HG03457 (cell line): ENCODE results near the gene FOXS1.

Experiments used
- ATAC-seq: cut with Tn5 transposase; IDR thresholded peaks from one replicate; pipeline ENCODE4 v1.9.1; 2021; ENCODE audit warnings: moderate number of reproducible peaks; ENCODE audit not compliant: unreplicated experiment

FOXS1 gene

DNA sequence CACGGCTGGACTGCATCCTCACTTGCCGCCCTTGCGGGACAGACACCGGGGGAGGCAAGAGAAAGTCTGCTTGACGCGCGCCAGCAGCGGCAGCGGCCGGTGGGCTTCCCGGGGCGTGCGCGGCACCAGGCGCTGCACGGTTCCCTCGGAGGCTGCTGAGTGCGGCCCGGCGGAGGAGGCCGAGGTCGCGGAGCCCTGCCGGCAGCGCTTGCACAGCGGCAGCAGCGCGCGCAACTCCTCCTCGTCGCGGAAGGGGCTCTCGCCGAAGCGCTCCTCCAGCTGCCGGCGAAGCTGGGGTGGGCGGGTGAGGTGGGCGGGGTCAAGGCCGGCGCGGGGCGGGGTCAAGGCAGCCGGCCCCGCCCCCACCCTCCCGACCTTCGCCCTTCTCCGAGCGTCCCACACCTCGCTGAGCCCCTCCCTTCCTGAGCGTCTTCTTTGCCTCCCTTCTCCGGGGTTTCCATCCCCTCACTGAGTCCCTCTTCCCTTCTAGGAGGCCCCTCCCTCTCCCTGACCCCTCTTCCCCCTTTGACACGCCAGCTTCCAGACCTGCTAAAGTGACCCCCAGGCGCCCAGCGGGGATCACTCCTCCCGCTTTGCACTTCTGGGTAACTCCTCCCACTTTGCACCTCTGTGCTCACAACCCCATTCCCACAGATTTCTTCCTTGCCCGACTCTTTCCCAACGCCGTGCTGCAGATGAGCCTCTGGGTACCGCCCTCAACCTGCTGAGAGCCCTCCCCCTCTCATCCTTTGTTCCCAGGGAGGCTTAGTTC is 16.2 kb upstream of the FOXS1 start:
- ATAC-seq, result no peak

DNA sequence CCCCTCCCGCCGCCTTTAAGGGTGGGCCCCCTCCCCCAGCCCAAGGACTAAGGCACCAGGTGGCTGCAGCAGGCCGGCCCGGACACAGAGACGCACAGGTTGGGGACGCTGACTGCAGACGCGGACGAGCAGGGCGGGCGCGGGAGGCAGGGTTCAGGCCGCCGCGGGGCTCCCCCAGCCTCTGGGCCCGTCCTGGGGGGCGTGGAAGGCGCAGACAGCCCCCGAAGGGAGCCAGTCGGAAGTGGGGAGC is 15.7 kb upstream of the FOXS1 start:
- ATAC-seq, result no peak

DNA sequence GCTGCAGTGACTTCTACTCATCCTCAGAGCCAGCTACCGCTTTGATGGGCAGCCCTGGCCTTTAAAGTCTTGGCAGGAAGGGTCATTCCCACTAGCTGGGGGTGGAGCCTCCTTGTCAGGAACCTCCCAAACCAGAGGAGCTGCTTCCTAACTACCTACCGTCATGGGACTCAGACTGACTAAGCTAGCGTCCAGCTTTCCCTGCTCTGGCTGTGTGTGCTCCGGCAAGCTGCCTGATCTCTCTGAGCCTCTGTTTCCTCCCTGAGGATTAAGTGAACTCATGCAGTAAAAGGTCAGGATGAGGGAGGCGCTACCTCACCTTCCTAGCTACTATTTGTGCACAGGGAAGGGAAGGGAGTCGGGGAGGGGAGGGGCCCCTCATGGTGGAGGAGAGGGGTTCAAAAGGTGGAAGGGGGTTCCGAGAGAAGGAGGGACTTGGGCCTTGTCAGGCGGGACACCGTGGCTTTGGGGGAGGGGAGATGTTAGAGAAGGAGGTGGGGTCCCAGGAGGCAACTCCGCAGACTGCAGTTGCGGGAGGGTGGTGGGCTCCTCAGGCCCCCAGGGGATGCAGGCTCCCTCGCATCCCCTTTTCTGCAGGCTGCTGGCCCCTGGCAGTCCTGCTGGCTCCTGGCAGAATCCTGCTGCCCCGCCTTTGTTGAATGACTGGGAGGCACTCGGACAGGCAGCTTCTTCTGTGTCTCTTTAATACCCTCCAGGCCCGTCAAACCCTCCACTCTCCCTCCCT is 15.2 kb upstream of the FOXS1 start:
- ATAC-seq, result no peak

DNA sequence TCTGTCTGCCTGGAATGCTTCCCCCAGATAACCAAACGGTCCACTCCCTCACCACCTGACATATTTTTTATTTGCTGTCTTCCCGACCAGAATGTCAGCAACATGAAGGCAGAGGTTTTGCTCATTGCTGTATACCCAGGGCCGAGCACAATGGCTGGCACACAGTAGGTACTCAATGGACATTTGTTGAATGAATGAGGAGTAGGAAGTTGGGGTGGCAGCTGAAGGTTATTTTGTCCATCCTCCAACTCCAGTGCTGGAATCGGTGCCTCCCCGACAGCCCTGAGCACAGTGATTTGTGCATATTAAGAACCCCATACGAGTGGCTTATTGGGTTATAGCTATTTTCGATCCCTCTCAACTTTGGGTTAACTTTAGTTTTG is 14.6 kb upstream of the FOXS1 start:
- no peak for ATAC-seq

DNA sequence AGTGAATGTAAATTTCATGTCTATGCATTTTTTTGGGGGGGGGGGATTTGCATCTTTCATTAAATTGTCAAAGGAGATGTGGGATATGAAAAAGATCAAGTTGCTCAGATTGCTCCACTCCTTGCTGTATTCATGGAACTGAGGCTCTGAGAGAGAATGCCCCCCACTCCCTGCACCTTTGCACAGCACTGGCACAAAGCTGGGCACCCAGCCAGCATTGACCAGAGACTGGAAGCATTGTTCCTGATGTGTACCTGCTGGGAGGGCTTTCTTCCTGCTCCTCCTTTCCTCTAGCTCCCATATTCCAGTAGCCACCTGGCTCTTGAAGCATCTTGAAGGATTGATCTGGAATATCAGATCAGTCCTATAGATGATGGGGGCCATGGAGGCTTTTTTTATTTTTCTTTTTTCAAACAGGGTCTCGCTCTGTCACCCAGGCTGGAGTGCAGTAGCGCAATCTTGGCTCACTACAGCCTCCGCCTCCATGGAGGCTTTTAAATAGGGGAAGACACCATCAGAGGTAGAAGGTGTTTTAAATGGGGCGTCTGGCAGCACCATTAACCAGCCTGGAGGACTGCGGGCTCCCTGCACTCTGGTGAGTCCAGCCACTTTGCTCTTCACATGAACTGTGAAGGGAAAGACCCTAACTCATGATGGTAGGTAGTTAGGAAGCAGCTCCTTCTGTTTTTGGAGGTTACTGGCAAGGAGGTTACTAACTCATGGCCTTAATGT is 14.0 kb upstream of the FOXS1 start:
- ATAC-seq, result no peak

DNA sequence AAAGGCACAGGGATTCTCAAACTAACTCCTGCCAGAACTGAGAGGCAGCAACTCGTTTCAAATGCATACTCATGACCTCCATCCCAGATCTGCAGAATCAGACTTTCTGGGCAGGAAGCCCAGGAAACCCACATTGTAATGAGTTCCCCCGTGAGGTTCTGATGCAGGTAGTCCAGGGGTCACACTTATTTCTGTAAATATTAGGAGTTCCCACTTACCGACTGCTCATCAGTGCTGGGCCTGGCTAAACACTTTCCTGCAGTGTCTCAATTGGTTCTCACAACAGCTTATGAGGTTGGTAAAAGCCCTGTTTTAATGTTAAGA is 13.3 kb upstream of the FOXS1 start:
- ATAC-seq, result no peak

DNA sequence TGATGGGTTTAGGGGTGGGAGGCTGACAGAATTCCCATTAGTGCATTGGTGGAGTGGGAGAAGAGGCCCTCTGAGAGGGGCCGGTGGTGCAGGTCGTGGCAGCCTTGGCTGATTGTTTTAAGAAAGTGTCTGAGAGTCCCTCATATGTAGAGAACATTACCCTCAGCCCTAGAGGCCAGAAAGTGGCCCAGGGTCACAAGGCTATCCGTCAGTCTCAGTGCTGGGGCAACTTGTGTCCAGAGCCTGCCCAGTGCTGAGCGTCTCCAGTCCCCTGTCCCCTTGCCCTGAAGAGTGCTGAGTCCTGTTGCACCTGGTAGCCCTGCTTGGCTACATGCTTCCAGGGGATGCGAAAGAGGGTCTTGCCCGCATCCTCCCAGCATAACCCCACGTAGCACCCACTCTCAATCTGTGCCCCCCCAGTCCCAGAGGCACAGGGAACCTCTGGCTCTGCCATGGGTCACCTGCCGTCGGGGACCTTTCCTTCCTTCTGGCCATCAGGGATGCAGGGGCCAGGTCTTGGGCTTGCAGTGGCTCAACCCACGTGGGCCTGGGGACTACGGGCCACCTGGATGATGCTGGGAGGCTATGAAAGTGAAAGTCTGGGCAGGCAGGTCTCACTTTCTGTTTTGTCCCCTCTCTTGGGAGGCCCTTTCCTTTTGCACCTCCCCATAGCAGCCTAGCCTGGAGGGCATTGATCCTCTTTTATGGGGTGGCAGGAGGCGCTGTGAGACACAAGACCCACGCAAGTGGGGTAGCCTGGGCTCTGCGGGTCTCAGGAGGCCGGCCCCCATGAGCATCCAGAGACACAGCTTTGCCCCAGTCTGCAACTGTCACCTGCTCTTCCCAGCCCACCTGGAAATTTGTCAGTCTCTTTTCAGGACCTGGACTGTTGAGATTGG is 12.7 kb upstream of the FOXS1 start:
- no peak for ATAC-seq

DNA sequence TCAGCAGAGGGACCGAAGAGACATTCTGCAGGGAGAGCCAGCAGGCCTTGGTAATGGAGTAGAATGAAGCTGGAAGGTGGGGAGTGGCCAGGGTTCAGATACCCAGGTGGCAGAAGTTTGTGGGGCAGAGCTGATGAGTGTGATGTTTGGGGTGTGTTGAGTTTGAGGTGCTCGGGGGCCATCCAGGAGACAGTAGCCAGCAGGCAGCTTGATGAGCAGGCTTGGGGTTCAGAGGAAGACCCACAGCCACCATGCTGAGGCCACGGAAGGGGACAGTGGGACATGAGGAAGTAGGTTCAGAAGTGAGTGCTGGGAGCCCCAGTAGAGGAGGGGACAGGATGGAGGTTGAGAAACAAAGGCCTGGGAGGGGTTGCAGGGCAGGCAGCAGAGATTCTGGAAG is 11.1 kb upstream of the FOXS1 start:
- no peak for ATAC-seq

DNA sequence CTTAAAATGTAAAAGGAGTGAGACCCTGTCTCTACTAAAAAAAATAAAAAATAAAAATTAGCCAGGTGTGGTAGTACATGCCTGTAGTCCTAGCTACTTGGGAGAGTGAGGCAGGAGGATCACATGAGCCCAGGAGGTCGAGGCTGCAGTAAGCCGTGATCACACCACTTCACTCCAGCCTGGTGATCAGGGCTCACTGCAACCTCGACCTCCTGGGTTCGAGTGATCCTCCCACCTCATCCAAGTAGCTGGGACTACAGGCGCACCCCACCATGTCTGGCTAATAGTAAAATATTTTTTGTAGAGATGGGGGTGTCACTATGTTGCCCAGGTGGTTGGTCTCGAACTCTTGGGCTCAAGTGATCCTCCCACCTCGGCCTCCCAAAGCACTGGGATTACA is 8.1 kb upstream of the FOXS1 start:
- no peak for ATAC-seq

DNA sequence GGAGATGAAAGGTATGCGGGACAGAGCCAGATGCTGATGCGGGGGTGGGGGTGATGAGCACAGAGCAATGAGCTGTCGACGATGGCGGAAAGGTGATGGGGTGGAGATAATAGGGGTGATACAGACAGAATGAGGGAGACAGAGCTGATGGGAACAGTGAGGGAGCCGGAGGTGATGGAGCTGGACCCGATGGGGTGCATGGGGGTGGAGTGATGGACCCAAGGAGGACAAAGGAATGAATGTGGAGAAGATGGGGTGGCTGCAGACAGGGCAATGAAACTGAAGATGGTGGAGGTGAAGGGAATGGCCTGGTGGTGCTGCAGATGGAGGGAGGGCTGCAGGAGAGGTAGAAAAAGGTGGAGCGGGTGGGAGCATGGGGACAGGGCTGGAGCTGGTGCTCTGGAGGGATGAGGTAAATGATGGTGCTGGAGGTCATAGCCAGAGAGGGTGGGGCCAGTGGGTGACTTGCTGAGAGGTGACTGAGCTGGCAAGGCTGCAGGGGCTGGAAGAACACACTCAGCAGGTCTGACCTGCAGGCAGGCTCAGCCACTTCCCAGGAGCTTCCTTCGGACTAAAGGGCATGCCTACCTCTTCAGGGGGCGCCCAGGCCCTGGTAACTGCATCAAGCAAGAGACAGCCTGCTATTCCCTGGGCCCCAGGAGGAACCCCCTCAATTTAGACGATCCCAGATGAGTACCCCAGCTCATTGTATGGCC is 6.0 kb upstream of the FOXS1 start:
- no peak for ATAC-seq

DNA sequence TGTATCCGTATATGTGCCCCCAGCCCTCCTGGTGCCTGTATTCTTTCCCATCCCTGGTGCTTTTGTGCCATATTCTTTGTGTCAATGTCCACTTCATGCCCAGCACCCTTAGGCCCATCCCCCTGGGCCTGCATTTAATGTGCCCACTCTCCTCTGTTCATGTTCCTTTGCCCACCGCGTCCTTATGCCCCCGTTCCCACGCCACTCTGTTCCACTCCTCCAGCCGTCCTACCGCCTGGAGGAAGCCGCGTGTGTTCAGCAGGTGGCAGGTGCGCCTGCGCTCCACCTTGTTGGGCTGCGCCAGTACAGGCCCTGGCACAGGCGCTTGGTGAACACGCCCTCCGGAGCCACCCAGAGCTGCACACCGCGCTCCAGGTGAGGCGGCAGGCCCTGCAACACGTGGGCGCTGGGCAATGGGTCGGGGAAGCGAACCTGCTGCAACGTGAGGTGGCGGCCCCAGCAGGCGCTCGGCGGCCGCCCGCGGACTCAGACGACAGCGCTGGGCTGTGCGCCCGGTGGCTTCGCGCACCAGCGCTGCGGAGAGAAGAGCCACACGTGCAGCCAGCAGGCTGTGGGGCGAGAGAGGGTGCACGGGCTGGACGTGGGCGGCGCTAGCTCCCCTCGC is 4.0 kb upstream of the FOXS1 start:
- no peak for ATAC-seq

DNA sequence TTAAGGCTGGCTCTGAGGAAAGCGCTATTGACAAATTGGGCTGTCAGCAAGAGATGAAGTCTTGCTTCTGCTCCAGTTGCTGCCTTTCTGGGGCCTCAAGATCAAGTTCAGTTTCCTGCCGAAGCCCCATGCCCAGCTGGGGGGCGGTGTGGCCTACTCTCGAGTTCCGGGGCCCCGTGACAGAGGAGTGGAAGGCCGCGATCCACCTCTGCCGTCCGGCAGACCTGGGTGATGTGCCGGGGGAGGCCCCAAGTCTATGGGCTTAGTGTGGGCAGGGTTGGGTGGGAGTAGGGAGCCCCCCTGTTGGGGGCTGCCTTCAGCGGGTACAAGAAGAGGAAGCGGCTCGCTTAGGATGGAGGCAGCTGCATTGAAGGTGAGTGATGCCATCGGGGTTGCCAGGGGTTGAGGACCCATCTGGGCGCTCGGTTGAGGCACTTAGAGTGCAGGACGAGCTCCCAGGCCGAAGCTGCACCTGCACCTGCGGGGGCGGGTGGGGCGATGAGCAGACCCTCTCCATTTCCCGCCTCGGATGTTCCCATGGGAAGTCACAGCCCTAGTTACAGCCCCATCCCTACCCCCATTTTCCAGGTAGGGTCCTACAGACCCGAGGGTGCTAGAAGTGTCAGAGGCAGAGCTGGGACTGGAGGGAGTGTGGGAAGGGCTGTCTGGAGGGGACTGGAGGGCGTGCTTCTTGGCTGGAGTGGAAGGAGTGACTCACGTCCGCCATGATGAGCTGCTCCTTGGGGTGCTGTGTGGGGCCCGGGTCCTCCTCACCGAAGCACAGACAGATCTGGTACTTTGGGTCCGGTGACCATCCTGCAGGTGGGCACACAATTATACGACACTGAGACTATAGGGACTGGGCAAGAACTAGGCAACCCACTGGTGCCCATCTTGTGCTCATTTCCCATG is 2.9 kb upstream of the FOXS1 start:
- no peak for ATAC-seq

DNA sequence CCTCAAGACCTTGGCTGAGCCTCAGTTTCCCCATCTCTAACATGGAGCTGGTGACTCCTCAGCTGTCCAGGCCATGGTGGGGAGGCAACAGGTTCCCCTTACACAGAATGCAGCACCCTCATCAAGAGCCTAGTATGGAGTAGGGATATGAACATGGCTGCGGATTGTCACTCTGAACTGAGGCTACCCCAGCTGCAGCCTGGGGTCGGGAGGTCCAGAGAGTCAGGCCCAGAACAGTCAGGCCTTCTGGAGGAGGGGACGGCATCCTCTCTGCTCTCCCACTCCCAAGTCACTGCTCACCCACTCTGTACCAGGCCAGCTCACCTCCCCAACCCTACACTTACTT is 1.4 kb upstream of the FOXS1 start:
- no peak for ATAC-seq

DNA sequence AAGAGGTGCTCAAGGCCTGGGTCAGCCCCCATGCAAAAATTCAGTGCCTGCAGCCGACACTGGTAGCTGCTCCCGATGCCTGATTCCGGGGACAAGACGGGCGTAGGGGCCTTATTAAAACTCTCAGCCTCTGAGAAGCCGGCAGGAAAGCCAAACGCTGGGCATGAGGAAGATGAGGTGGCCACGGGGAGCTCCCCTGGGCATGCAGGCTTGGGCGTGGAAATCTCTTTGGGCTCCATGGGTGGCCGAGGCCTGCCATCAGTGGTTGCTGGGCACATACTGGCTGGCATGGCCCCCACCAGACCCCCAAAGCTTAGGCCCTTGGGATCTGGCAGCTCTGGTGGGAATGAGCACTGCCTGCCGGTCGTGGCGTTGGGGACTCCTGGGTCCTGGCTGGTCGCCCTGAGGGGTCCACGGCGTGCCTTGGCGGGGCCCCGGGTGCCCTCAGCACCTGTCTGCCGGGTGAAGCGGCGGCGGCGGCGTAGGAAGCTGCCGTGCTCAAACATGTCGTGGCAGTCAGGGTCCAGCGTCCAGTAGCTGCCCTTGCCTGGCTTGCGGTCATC is 586 bp downstream of the FOXS1 start:
- no peak for ATAC-seq

DNA sequence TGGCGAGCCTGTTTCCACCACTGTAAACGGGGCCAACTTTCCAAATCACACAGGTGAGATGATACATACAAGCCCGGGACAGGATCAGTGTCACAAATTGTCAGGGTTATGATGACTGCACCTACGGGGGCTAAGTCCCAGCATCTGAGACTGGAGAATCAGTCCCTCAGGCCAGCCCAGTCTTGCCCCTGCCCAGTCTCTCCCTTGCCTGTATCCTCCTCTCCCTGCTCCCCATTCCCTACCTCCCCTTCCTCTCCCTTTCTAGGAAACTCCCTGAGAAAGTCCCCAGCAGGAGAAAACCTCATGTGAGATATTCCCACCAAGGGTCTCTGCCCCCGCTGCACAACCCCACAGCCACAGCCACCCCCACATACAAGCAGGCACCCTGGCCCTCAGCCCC is 1.5 kb downstream of the FOXS1 start:
- no peak for ATAC-seq

DNA sequence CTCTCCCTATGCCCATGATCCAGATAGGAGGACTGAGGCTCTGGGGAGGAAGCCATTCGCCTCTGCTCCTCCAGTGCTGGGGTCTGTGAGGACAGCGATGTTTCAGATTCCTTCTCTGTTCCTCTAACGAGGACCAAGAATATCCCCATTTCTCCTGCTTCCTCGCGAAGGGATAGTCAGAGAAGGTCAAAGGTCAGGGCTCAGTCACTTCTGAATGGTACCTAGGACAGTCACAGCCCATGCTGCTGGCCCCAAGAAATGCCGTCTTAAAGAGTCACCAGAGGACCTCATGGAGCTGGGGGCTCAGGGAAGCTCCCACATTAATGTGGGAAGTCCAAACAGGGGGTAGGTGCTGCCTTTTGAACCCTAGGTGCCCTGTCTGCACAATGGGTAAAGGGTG is 2.1 kb downstream of the FOXS1 start:
- ATAC-seq, result no peak

DNA sequence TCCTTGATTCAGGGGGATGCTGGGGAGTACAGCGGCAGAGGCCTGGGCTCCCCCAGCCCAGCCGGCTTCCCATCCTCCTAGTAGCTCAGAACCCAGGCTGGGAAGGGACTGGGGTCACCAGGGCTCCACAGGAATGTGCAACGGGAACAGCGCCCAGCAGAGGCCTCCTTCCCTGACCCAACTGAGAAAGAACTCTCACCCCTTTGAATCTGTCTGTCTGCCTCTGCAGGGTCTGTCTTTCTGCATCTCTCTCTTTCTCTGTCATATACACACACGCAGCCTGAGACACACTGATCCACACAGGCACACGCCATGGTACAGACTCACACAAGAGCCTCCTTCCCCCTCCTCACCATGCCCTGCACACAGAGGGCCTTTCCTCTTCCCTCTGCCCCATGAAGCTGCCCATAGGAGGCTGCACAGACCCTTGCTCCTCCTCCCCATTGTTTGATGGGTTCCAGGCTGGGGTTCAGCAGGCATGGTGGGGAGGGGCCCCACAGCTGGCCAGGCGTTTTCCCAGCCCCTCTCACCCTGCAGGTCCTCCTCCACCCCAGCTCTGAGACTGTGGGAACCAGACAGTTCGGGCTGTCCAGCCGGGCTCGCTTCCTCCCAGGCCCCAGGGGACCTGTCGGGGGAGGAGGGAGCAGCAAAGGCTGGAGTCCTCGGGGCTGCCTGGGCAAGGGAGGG is 2.8 kb downstream of the FOXS1 start:
- no peak for ATAC-seq

DNA sequence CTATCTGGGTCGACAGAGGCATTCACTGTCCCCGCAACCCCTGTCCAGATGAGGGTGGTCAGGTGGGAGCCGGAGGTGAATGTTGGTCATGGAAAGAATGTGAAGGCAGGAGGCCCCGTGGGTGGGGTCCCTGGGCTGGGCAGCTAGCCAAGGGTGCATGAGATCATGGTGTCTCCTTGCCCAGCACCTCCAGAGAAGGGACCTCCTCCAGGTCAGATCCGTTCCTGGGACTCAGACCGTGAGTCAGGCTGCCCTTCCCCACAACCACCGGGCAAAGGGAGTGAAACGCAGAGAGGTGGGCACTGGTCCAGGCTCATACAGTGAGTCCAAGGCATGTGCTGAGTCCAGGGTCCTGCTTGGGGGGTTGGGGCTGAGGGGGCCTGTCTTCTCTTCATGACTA is 3.5 kb downstream of the FOXS1 start:
- ATAC-seq, result no peak
